Endothelial cell of umbilical vein (primary cell): ENCODE results near the gene RGS6. TPM values are rescaled to one million over a fixed set of nuclear protein-coding genes. Genes with fewer than 3 reads are reported as not detected.

Experiments
- BruUV-seq: library from RNA; stranded (reverse); fragments of 400-500 nt; replicated peaks from 2 replicates; lab custom pipeline; 2021; lab: Mats Ljungman, UMichigan
- CTCF ChIA-PET: fragments of 300-600, 350-600 bp; sonication (Branson Sonifier 250); formaldehyde crosslinking; loops from one replicate; lab custom pipeline; 2021; ENCODE audit warnings: antibody characterized with exemption, inconsistent platforms; lab: Charles Lee
- POLR2A ChIA-PET: fragments of 300-600, 350-600 bp; sonication (Branson Sonifier 250); formaldehyde crosslinking; loops from one replicate; lab custom pipeline; 2021; ENCODE audit warnings: antibody characterized with exemption, inconsistent platforms; lab: Charles Lee
- DNase-seq: peaks from one replicate; pipeline ENCODE4 v3.0.0-alpha.2; 2011; ENCODE audit warnings: low read depth, low spot score
- FAIRE-seq: peaks from 2 replicates; lab custom pipeline; 2011; peaks lifted over from hg19 to GRCh38; lab: Jason Lieb, UNC
- H2AFZ ChIP-seq: 2 replicates; pipeline ENCODE4 v1.6.0; 2012; ENCODE audit warnings: low read depth, low read length, control low read depth, inconsistent platforms
- H3K27ac ChIP-seq: 2 replicates; pipeline ENCODE4 v1.5.1; 2011; ENCODE audit warnings: low read depth, mild to moderate bottlenecking, control low read depth, low read length, moderate library complexity; ENCODE audit not compliant: insufficient read depth
- H3K27me3 ChIP-seq, 2 experiments: 2 replicates each; pipeline versions ENCODE4 v1.6.0 to v1.6.1; 2011; ENCODE audit warnings: low read length in 2 of 2, mixed read lengths in 1 of 2; ENCODE audit not compliant: control insufficient read depth in 2 of 2, insufficient read depth in 2 of 2
- H3K36me3 ChIP-seq, 2 experiments: 2 replicates in 1 of 2; 3 replicates in 1 of 2; pipeline ENCODE4 v1.5.1; 2011; ENCODE audit warnings: low read length in 2 of 2, mild to moderate bottlenecking in 1 of 2, moderate library complexity in 1 of 2; ENCODE audit not compliant: control insufficient read depth in 2 of 2, insufficient read depth in 2 of 2; ENCODE audit errors: extremely low read depth in 1 of 2
- H3K4me1 ChIP-seq: 3 replicates; pipeline ENCODE4 v1.5.1; 2011; ENCODE audit warnings: mild to moderate bottlenecking, low read length; ENCODE audit not compliant: control insufficient read depth, insufficient read depth; ENCODE audit errors: extremely low read depth
- H3K4me2 ChIP-seq: 2 replicates; pipeline ENCODE4 v1.6.1; 2011; ENCODE audit warnings: low read length, control low read depth, mixed read lengths; ENCODE audit not compliant: insufficient read depth
- H3K4me3 ChIP-seq, 3 experiments: fragments of 200-600 bp in 1 of 3; sonication (generic), shearing (Covaris generic) in 1 of 3; replicated peaks in 1 of 3; 2 replicates each; pipeline ENCODE4 v1.5.1; 2011 to 2016; ENCODE audit warnings: control low read depth in 3 of 3, low read length in 3 of 3, mild to moderate bottlenecking in 2 of 3, inconsistent platforms in 1 of 3, low read depth in 1 of 3, moderate library complexity in 1 of 3; ENCODE audit not compliant: insufficient read depth in 1 of 3
- H3K79me2 ChIP-seq: 2 replicates; pipeline ENCODE4 v1.6.0; 2012; ENCODE audit warnings: low read length, inconsistent platforms; ENCODE audit not compliant: control insufficient read depth, insufficient read depth
- H3K9ac ChIP-seq: replicated peaks from 2 replicates; pipeline ENCODE3; 2011; ENCODE audit warnings: low read length, control low read depth; ENCODE audit not compliant: insufficient read depth; ENCODE audit errors: extremely low read depth
- H3K9me1 ChIP-seq: replicated peaks from 3 replicates; pipeline ENCODE4 v1.6.0; 2011; ENCODE audit warnings: mild to moderate bottlenecking, low read length; ENCODE audit not compliant: control insufficient read depth, insufficient read depth; ENCODE audit errors: extremely low read depth
- H3K9me3 ChIP-seq: replicated peaks from 2 replicates; pipeline ENCODE4 v1.5.1; 2012; ENCODE audit warnings: low read length, inconsistent platforms; ENCODE audit not compliant: control insufficient read depth, insufficient read depth
- H4K20me1 ChIP-seq: replicated peaks from 2 replicates; pipeline ENCODE3; 2011; ENCODE audit warnings: mild to moderate bottlenecking, low read length; ENCODE audit not compliant: control insufficient read depth, insufficient read depth; ENCODE audit errors: extremely low read depth
- EZH2 ChIP-seq: IDR thresholded peaks from 2 replicates; pipeline ENCODE4 v1.6.1; 2012; ENCODE audit warnings: borderline replicate concordance, low read depth, mild to moderate bottlenecking, moderate library complexity, low read length, inconsistent platforms; ENCODE audit not compliant: severe bottlenecking
- FOS ChIP-seq: IDR thresholded peaks from 2 replicates; pipeline ENCODE4 v1.6.1; 2011; ENCODE audit warnings: mild to moderate bottlenecking, low read length, moderate library complexity, borderline replicate concordance; ENCODE audit not compliant: insufficient read depth
- GATA2 ChIP-seq: IDR thresholded peaks from 2 replicates; pipeline ENCODE4 v1.7.0; 2011; ENCODE audit warnings: low read depth, mild to moderate bottlenecking, moderate library complexity, mixed read lengths, low read length; ENCODE audit not compliant: insufficient read length, insufficient read depth
- POLR2A ChIP-seq: IDR thresholded peaks from 2 replicates; pipeline ENCODE4 v1.6.1; 2012; ENCODE audit warnings: low read depth, mild to moderate bottlenecking, control low read depth, low read length
- POLR2AphosphoS5 ChIP-seq: IDR thresholded peaks from 2 replicates; pipeline ENCODE4 v1.6.1; 2012; ENCODE audit warnings: low read depth, mild to moderate bottlenecking, control low read depth, low read length, moderate library complexity; ENCODE audit not compliant: insufficient read depth
- dilution Hi-C: fragments of 300-500 bp; cut with MboI; formaldehyde crosslinking; loops from one replicate; pipeline ENCODE4 v1.15.0; 2019; ENCODE audit warnings: low sequenced_read_pairs; ENCODE audit not compliant: extremely low pct_ligation_motif_present
- intact Hi-C: fragments of 100-400 bp; cut with micrococcal nuclease; formaldehyde crosslinking; loops from one replicate; pipeline ENCODE4 v1.10.0; 2022
- polyA plus RNA-seq, 4 experiments: library from polyadenylated mRNA; depleted of rRNA in 3 of 4; stranded (reverse) in 3 of 4; unstranded in 1 of 4; fragments of >200 nt; gene quantifications; 2 replicates each; pipeline versions ENCODE4 v1.2.1 to v1.2.3, GENCODE V29; 2011 to 2012; ENCODE audit warnings: missing spikeins in 1 of 4
- total RNA-seq: library from RNA; stranded (reverse); gene quantifications from 2 replicates; pipeline ENCODE4 v1.2.3, GENCODE V29; 2021
- TF ChIP-seq, protein P1 (sequence below), 2 donors: IDR thresholded peaks; 1 replicate in 1 of 2; 2 replicates in 1 of 2; pipeline ENCODE4 v1.5.1; 2011; ENCODE audit warnings: low read length in 2 of 2, mild to moderate bottlenecking in 2 of 2, moderate library complexity in 2 of 2, control low read depth in 1 of 2, inconsistent platforms in 1 of 2, low read depth in 1 of 2; ENCODE audit not compliant: insufficient read depth in 1 of 2; ENCODE audit errors: extremely low read depth in 1 of 2

RGS6 gene
- total and polyA plus RNA-seq, 2 donors (not counting 3 experiments of a cell fraction or from before 2014, with no cell fraction given) = not detected

- ChIA-PET POLR2A (no interaction called here), CTCF (no interaction called here)
- BruUV-seq = no TSS peak
- Histone ChIP-seq H3K4me1 (no peaks in the 10 kb centered on the region), H3K27ac (no peak overlapping the region), H3K9me1 (no peaks in the 10 kb centered on the region), H2AFZ (no peak overlapping the region), H3K36me3 (no peaks in the 10 kb centered on the region), H3K79me2 (no peaks in the 10 kb centered on the region), H3K4me3 (no peak overlapping the region), H3K4me2 (no peak overlapping the region), H4K20me1 (no peaks in the 10 kb centered on the region), H3K27me3 (no peaks in the 10 kb centered on the region), H3K9me3 (no peaks in the 10 kb centered on the region), H3K9ac (no peak overlapping the region)
- FAIRE-seq (peak; percentile 21), DNase-seq (no peak)
- dilution Hi-C loops = no loop called here
- TF ChIP-seq POLR2A (no peak), POLR2AphosphoS5 (no peak)
- intact Hi-C loops = no loop called here
Observed at GRCh38 chr14:72416081-72416849, 484.0 kb downstream of the RGS6 start.

GRCh38 chr14:72416892-72417291 is 484.7 kb downstream of the RGS6 start:
- Histone ChIP-seq H3K36me3 (no peaks in the 10 kb centered on the region), H3K4me2 (no peak overlapping the region), H3K27me3 (no peaks in the 10 kb centered on the region), H3K9me1 (no peaks in the 10 kb centered on the region), H2AFZ (no peak overlapping the region), H3K9ac (no peak overlapping the region), H3K4me3 (no peak overlapping the region), H3K79me2 (no peaks in the 10 kb centered on the region), H3K27ac (no peak overlapping the region), H3K4me1 (no peaks in the 10 kb centered on the region), H4K20me1 (no peaks in the 10 kb centered on the region), H3K9me3 (no peaks in the 10 kb centered on the region)
- dilution Hi-C loops (no loop called here), intact Hi-C loops (no loop called here)
- no peak for DNase-seq
- no TSS peak for BruUV-seq
- ChIA-PET POLR2A (no interaction called here), CTCF (no interaction called here)
- FAIRE-seq = no peak
- TF ChIP-seq GATA2 = no peak
- TF ChIP-seq EZH2 = no peak
- TF ChIP-seq, protein P1, sequence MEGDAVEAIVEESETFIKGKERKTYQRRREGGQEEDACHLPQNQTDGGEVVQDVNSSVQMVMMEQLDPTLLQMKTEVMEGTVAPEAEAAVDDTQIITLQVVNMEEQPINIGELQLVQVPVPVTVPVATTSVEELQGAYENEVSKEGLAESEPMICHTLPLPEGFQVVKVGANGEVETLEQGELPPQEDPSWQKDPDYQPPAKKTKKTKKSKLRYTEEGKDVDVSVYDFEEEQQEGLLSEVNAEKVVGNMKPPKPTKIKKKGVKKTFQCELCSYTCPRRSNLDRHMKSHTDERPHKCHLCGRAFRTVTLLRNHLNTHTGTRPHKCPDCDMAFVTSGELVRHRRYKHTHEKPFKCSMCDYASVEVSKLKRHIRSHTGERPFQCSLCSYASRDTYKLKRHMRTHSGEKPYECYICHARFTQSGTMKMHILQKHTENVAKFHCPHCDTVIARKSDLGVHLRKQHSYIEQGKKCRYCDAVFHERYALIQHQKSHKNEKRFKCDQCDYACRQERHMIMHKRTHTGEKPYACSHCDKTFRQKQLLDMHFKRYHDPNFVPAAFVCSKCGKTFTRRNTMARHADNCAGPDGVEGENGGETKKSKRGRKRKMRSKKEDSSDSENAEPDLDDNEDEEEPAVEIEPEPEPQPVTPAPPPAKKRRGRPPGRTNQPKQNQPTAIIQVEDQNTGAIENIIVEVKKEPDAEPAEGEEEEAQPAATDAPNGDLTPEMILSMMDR (IDR thresholded peaks at IDR 0.05; ENCODE audit: extremely low read depth in 1 of 2, insufficient read depth in 1 of 2, low read depth in 1 of 2, low read length in 2 of 2) = no peak
- TF ChIP-seq FOS = no peak
